Astrocyte of the cerebellum (primary cell): ENCODE measurements around the gene MYRIP.

ENCODE experiments used
- DNase-seq: peaks from one replicate; pipeline ENCODE4 v3.0.0-alpha.2; 2011; ENCODE audit warnings: low read depth
- H3K4me3 ChIP-seq: 2 replicates; pipeline ENCODE4 v1.5.1; 2011; ENCODE audit warnings: mild to moderate bottlenecking, low read depth, low read length, moderate library complexity
- in situ Hi-C: cut with HindIII; loops from 2 replicates; pipeline ENCODE4 v1.10.0; 2017; ENCODE audit warnings: low sequenced_read_pairs
- TF ChIP-seq, protein P1 (sequence below): IDR thresholded peaks from 2 replicates; pipeline ENCODE4 v1.5.1; 2012; ENCODE audit warnings: low read length, low read depth, moderate library complexity, mild to moderate bottlenecking; ENCODE audit errors: missing control alignments

MYRIP gene

DNA sequence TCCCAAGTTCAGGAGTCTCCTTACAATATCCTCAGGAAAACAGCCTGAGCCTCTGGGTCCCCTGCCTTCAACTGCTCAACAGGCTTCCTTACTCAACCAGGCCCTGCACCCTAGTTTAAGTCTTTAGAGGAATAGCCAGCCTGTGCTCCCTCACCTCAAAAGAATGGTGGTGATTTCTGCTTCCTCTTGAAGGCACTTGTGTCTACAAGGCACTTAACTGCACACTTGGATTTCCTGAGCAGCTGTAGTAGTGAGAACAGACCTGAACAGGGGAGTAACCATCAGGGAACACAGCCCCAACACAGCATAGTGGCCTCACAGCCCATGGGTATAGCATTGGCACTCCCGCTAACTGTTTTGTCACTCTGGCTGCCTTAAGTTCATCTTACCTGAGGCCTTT, 244.3 kb downstream of the MYRIP start:
- TF ChIP-seq, protein P1, sequence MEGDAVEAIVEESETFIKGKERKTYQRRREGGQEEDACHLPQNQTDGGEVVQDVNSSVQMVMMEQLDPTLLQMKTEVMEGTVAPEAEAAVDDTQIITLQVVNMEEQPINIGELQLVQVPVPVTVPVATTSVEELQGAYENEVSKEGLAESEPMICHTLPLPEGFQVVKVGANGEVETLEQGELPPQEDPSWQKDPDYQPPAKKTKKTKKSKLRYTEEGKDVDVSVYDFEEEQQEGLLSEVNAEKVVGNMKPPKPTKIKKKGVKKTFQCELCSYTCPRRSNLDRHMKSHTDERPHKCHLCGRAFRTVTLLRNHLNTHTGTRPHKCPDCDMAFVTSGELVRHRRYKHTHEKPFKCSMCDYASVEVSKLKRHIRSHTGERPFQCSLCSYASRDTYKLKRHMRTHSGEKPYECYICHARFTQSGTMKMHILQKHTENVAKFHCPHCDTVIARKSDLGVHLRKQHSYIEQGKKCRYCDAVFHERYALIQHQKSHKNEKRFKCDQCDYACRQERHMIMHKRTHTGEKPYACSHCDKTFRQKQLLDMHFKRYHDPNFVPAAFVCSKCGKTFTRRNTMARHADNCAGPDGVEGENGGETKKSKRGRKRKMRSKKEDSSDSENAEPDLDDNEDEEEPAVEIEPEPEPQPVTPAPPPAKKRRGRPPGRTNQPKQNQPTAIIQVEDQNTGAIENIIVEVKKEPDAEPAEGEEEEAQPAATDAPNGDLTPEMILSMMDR = no peak
- no peak for DNase-seq
- H3K4me3 ChIP-seq = no peak overlapping the region
- in situ Hi-C loops = no loop called here

DNA sequence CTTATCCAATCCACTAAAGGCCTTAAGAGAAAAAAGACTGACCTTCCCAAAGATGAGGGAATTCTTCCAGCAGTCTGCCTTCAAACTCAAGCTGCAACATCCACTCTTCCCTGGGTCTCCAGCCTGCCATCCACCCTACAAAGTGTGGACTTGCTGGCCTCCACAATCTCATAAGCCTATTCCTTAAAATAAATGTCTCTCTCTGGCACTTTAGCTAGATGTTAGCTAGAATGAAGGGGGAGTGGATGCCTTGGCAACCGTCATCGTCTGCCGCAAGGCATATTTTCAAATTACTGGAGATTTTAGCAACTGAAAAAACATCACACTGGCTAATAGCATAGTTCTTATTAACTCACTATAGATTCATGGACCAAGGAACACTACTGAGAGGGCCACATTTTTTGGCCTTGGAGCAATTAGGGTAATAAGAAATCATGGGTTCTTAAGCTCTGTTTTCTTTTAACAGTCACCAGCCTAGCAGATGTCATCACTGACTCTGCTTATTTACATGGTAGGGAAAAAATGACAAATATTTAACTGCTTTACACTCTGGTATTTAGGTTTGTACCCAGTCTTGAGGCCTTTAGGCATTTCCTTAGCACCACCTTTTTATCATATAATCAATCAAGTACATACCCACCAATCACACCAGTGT, 245.3 kb downstream of the MYRIP start:
- no peak overlapping the region for H3K4me3 ChIP-seq
- in situ Hi-C loops = no loop called here
- TF ChIP-seq, protein P1 = no peak
- DNase-seq = no peak

DNA sequence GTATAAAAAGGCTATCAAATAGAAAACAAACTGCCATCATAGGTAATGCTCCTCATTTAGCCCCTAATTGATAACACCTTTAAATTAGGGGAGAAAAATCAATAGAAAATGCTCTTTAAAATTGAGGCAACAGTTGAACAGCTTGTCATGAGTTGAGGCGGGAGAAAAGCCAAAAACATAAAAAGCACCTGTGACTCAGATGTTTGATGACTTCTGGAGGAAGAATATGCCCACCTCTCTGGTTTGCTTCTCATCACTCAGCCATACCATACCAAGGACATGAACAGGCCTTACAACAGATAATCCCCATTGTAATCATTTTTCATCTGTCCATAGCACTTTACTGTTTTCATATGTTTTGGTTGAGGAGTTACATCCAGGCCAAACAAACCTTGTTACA, 246.0 kb downstream of the MYRIP start:
- no peak overlapping the region for H3K4me3 ChIP-seq
- in situ Hi-C loops = no loop called here
- no peak for DNase-seq
- TF ChIP-seq, protein P1 = no peak

DNA sequence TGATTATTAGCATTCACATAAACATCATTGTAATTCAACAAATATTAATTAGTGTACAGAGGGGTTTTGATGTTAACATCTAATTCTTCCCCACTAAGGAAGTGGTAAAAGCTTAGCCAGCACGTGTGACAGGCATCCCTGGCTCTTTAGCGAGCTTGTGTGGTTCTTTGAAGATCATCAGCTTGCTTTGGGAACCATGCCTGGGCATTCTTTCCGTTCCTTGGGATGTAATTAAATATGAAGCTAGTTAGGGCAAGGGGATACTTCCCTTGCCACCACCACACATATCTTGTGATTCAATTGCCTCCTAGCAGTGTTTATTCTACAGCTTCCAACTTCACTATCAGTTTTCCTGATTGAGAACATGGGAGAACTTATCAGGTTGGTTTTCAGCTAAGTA, 246.5 kb downstream of the MYRIP start:
- no peak for DNase-seq
- TF ChIP-seq, protein P1 = no peak
- H3K4me3 ChIP-seq = no peak overlapping the region
- in situ Hi-C loops = no loop called here

DNA sequence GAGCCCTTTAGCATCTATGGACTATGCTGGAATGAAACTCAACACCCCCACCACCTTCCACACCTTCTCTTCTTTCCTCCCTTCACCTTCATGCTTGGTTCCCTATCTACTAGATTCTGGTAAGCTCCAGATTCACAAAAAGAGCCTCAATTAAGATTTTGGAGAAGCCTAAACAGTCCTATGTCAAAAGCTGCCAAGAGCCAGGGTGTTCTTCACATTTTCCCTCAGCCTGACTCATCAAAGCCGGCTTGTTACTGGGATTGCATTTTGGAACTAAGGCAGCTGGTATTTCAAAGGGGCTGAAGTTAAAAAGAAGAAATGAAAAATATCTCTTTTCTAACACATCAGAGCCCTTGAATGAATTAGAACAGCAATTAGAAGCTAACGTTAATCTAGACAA, 247.7 kb downstream of the MYRIP start:
- no peak for DNase-seq
- no peak overlapping the region for H3K4me3 ChIP-seq
- TF ChIP-seq, protein P1 = no peak
- in situ Hi-C loops = no loop called here

DNA sequence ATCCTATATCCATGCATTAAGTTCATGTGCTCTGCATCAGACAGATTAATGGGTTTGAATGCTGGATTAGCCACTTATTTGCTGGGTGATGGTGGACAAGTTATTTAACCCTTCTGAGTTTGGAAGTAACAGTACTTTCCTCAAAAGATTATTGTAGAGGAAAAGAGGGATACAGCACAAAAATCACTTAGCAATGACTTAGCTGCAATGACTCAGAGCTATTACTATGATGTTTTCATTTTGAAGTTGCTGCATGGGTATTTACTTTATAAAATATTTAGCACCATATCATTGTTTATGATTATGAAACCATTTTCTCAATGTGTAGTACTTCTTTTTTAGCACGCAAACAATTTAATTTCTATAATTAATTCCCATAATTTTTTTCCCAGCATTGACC, 248.4 kb downstream of the MYRIP start:
- TF ChIP-seq, protein P1 = no peak
- in situ Hi-C loops = no loop called here

DNA sequence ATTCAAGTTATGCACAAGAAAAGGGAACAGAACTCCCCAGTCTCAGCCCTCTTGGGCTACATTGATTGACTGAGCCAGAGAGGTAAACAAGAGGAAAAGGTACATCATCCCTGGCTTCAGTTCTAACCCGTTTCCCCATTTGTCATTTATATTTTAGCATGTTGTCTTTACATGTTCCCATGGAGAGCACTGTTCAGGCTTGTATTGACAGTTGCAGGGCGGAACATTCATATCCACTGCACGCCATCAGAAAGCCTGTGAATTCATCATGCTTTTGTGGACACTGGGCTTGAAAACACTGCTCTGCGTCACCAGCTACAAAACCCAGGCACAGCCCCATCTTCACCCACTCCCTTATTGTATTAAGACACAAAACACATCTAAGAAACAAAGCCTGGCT, 259.2 kb downstream of the MYRIP start:
- TF ChIP-seq, protein P1 = no peak
- DNase-seq = no peak
- no peak overlapping the region for H3K4me3 ChIP-seq
- in situ Hi-C loops = no loop called here

More for the DNA sequence above, 248.4 kb downstream of the MYRIP start:
- DNase-seq = no peak
- H3K4me3 ChIP-seq = no peak overlapping the region
